H1 (cell line): Measurements from ENCODE around the gene IRF9. TPM values are rescaled to one million over a fixed set of nuclear protein-coding genes. Genes with fewer than 3 reads are reported as not detected.

ENCODE experiments used
- CTCF ChIA-PET: fragments of 300-600 bp; sonication (Branson Sonifier 250); formaldehyde crosslinking; loops from one replicate; lab custom pipeline; 2021; ENCODE audit not compliant: partially characterized antibody; lab: Charles Lee
- POLR2A ChIA-PET: fragments of 300-600 bp; sonication (Branson Sonifier 250); formaldehyde crosslinking; loops from one replicate; lab custom pipeline; 2021; ENCODE audit warnings: inconsistent platforms; ENCODE audit not compliant: partially characterized antibody; lab: Charles Lee
- DNase-seq, 2 experiments: peaks; one replicate each; pipeline versions ENCODE4 v3.0.0 to v3.0.0-alpha.2; 2010 to 2022; ENCODE audit warnings: low spot score in 2 of 2, low read depth in 1 of 2, mixed read lengths in 1 of 2
- FAIRE-seq: peaks from 2 replicates; lab custom pipeline; 2011; peaks lifted over from hg19 to GRCh38; lab: Jason Lieb, UNC
- H2AFZ ChIP-seq: 2 replicates; pipeline ENCODE4 v1.8.1; 2012; ENCODE audit warnings: low read length, inconsistent platforms
- H2AK5ac ChIP-seq: 2 replicates; pipeline ENCODE4 v1.6.1; 2013; ENCODE audit warnings: low read depth, low read length
- H2BK120ac ChIP-seq: replicated peaks from 2 replicates; pipeline ENCODE3; 2013; ENCODE audit warnings: low read depth, low read length, inconsistent platforms
- H2BK12ac ChIP-seq: 2 replicates; pipeline ENCODE4 v1.6.1; 2013; ENCODE audit warnings: low read depth, low read length
- H2BK15ac ChIP-seq: 2 replicates; pipeline ENCODE4 v1.6.1; 2013; ENCODE audit warnings: low read length
- H2BK20ac ChIP-seq: 2 replicates; pipeline ENCODE4 v1.6.1; 2013; ENCODE audit warnings: low read length
- H2BK5ac ChIP-seq: 2 replicates; pipeline ENCODE4 v1.6.1; 2013; ENCODE audit warnings: low read depth, low read length
- H3K14ac ChIP-seq: 2 replicates; pipeline ENCODE4 v1.6.1; 2013; ENCODE audit warnings: inconsistent platforms; ENCODE audit not compliant: insufficient read length
- H3K18ac ChIP-seq: 2 replicates; pipeline ENCODE4 v1.6.1; 2013; ENCODE audit warnings: low read length; ENCODE audit errors: extremely low read depth
- H3K23ac ChIP-seq: 2 replicates; pipeline ENCODE4 v1.6.1; 2013; ENCODE audit warnings: inconsistent platforms; ENCODE audit not compliant: insufficient read length
- H3K23me2 ChIP-seq: 2 replicates; pipeline ENCODE4 v1.6.1; 2013; ENCODE audit warnings: low read depth, low read length
- H3K27ac ChIP-seq: 2 replicates; pipeline ENCODE4 v1.6.1; 2011; ENCODE audit warnings: low read depth, low read length, inconsistent platforms
- H3K27me3 ChIP-seq, 4 experiments: replicated peaks in 1 of 4; 1 replicate in 1 of 4; 2 replicates in 3 of 4; pipeline versions ENCODE4 v1.6.1 to v1.8.1; 2011 to 2013; ENCODE audit warnings: low read length in 3 of 4, mild to moderate bottlenecking in 3 of 4, inconsistent platforms in 2 of 4, mixed read lengths in 2 of 4, moderate library complexity in 1 of 4; ENCODE audit not compliant: control insufficient read depth in 3 of 4, insufficient read depth in 3 of 4; ENCODE audit errors: extremely low read depth in 1 of 4
- H3K36me3 ChIP-seq, 4 experiments: 2 replicates each; pipeline versions ENCODE4 v1.6.1 to v1.8.1; 2011 to 2013; ENCODE audit warnings: mild to moderate bottlenecking in 4 of 4, low read length in 3 of 4, moderate library complexity in 2 of 4, control low read depth in 1 of 4, inconsistent platforms in 1 of 4; ENCODE audit not compliant: insufficient read depth in 4 of 4, control insufficient read depth in 2 of 4
- H3K4ac ChIP-seq: replicated peaks from 2 replicates; pipeline ENCODE3; 2013; ENCODE audit warnings: low read length, low read depth, mixed read lengths, inconsistent platforms; ENCODE audit not compliant: insufficient read length
- H3K4me1 ChIP-seq, 4 experiments: replicated peaks in 1 of 4; 1 replicate in 1 of 4; 2 replicates in 3 of 4; pipeline versions ENCODE4 v1.6.1 to v1.8.1; 2011 to 2013; ENCODE audit warnings: low read length in 3 of 4, inconsistent platforms in 2 of 4, mixed read lengths in 1 of 4; ENCODE audit not compliant: insufficient read depth in 4 of 4, control insufficient read depth in 3 of 4
- H3K4me2 ChIP-seq, 2 experiments: 2 replicates each; pipeline versions ENCODE4 v1.6.1 to v1.8.1; 2011 to 2013; ENCODE audit warnings: low read depth in 2 of 2, low read length in 2 of 2, control low read depth in 1 of 2, inconsistent platforms in 1 of 2, mild to moderate bottlenecking in 1 of 2; ENCODE audit not compliant: insufficient read depth in 1 of 2
- H3K4me3 ChIP-seq, 4 experiments: fragments of 200-600, 300-600 bp in 1 of 4; sonication (generic), shearing (Covaris generic), sonication (Bioruptor Twin) in 1 of 4; 2 replicates each; pipeline versions ENCODE4 v1.5.1 to v1.8.1; 2011 to 2016; ENCODE audit warnings: low read length in 4 of 4, low read depth in 3 of 4, control low read depth in 2 of 4, inconsistent platforms in 2 of 4, mild to moderate bottlenecking in 2 of 4, mixed read lengths in 1 of 4, moderate library complexity in 1 of 4; ENCODE audit not compliant: insufficient read depth in 2 of 4; ENCODE audit errors: extremely low read depth in 1 of 4
- H3K56ac ChIP-seq: replicated peaks from 2 replicates; pipeline ENCODE3; 2013; ENCODE audit warnings: low read depth, mild to moderate bottlenecking, mixed read lengths, low read length, inconsistent platforms; ENCODE audit not compliant: insufficient read length
- H3K79me1 ChIP-seq: 2 replicates; pipeline ENCODE4 v1.6.1; 2013; ENCODE audit warnings: low read depth, low read length, control low read depth
- H3K79me2 ChIP-seq, 2 experiments: 2 replicates each; pipeline versions ENCODE4 v1.6.1 to v1.8.1; 2012 to 2013; ENCODE audit warnings: low read length in 2 of 2, mild to moderate bottlenecking in 2 of 2, inconsistent platforms in 1 of 2; ENCODE audit not compliant: insufficient read depth in 2 of 2, control insufficient read depth in 1 of 2
- H3K9ac ChIP-seq, 4 experiments: replicated peaks in 1 of 4; 1 replicate in 1 of 4; 2 replicates in 3 of 4; pipeline versions ENCODE4 v1.6.1 to v1.8.1; 2011 to 2013; ENCODE audit warnings: low read depth in 3 of 4, low read length in 3 of 4, control low read depth in 2 of 4, mild to moderate bottlenecking in 2 of 4, moderate library complexity in 2 of 4, inconsistent platforms in 1 of 4; ENCODE audit errors: extremely low read depth in 1 of 4
- H3K9me3 ChIP-seq, 2 experiments: 2 replicates each; pipeline versions ENCODE4 v1.6.1 to v1.8.1; 2012 to 2013; ENCODE audit warnings: mild to moderate bottlenecking in 2 of 2, moderate library complexity in 2 of 2, control low read depth in 1 of 2, inconsistent platforms in 1 of 2, low read depth in 1 of 2, low read length in 1 of 2, mixed read lengths in 1 of 2; ENCODE audit not compliant: insufficient read depth in 2 of 2
- H4K20me1 ChIP-seq, 2 experiments: replicated peaks in 1 of 2; 2 replicates each; pipeline versions ENCODE3 to v1.8.1; 2011 to 2013; ENCODE audit warnings: inconsistent platforms in 2 of 2, low read length in 2 of 2, mild to moderate bottlenecking in 1 of 2; ENCODE audit not compliant: insufficient read depth in 2 of 2, control insufficient read depth in 1 of 2
- H4K5ac ChIP-seq: 2 replicates; pipeline ENCODE4 v1.6.1; 2013; ENCODE audit warnings: low read length, low read depth, mixed read lengths, inconsistent platforms; ENCODE audit not compliant: insufficient read length
- H4K8ac ChIP-seq: 2 replicates; pipeline ENCODE4 v1.8.0; 2013; ENCODE audit warnings: mild to moderate bottlenecking, moderate library complexity, low read length, inconsistent platforms; ENCODE audit not compliant: insufficient read depth; ENCODE audit errors: extremely low read depth
- H4K91ac ChIP-seq: replicated peaks from 2 replicates; pipeline ENCODE3; 2013; ENCODE audit warnings: low read length, mixed read lengths, inconsistent platforms; ENCODE audit not compliant: insufficient read length
- ATF3 ChIP-seq: IDR thresholded peaks from 2 replicates; pipeline ENCODE4 v1.6.1; 2011; ENCODE audit warnings: low read depth, mild to moderate bottlenecking, low read length; ENCODE audit not compliant: insufficient read depth
- GABPA ChIP-seq: IDR thresholded peaks from 2 replicates; pipeline ENCODE4 v1.6.1; 2011; ENCODE audit warnings: mild to moderate bottlenecking, low read length, moderate library complexity, borderline replicate concordance; ENCODE audit not compliant: insufficient read depth
- JUN ChIP-seq: IDR thresholded peaks from 2 replicates; pipeline ENCODE4 v1.6.1; 2011; ENCODE audit warnings: low read depth, mild to moderate bottlenecking, improper control_type of control experiment, low read length
- JUND ChIP-seq: IDR thresholded peaks from 2 replicates; pipeline ENCODE4 v1.6.1; 2011; ENCODE audit warnings: mild to moderate bottlenecking, improper control_type of control experiment, low read length
- SUZ12 ChIP-seq: fragments of 200-600 bp; sonication (generic); IDR thresholded peaks from 2 replicates; pipeline ENCODE4 v1.6.1; 2012; ENCODE audit warnings: mild to moderate bottlenecking, inconsistent platforms, low read length, moderate library complexity, mixed read lengths
- TAF1 ChIP-seq: IDR thresholded peaks from 2 replicates; pipeline ENCODE4 v1.6.1; 2011; ENCODE audit warnings: mild to moderate bottlenecking, low read depth, low read length
- TEAD4 ChIP-seq: IDR thresholded peaks from 2 replicates; pipeline ENCODE4 v1.6.1; 2012; ENCODE audit warnings: low read depth, low read length, inconsistent platforms, mixed read lengths
- USF2 ChIP-seq: IDR thresholded peaks from 2 replicates; pipeline ENCODE4 v1.6.1; 2011; ENCODE audit warnings: low read length, improper control_type of control experiment
- YY1 ChIP-seq: IDR thresholded peaks from 2 replicates; pipeline ENCODE4 v1.6.1; 2011; ENCODE audit warnings: low read depth, mild to moderate bottlenecking, low read length
- ZNF274 ChIP-seq: IDR thresholded peaks from 2 replicates; pipeline ENCODE4 v1.7.0; 2012; ENCODE audit warnings: low read length, borderline replicate concordance; ENCODE audit errors: extremely low read depth
- WGBS, 2 experiments: shearing (Covaris generic) in 1 of 2; methylation state at CpG; one replicate each; pipeline versions ENCODE4 v1.1.6 to v1.1.7; 2013 to 2015; ENCODE audit warnings: low lambda C conversion rate in 2 of 2, mixed read lengths in 2 of 2, inconsistent platforms in 1 of 2, low coverage in 1 of 2, missing lambda C conversion rate in 1 of 2; ENCODE audit not compliant: insufficient replicate concordance in 2 of 2, insufficient coverage in 1 of 2, insufficient read length in 1 of 2; ENCODE audit errors: extremely low coverage in 1 of 2, missing lambda C conversion rate in 1 of 2; 5-methylcytosine and 5-hydroxymethylcytosine counted together
- polyA plus RNA-seq, 7 experiments: library from polyadenylated mRNA; depleted of rRNA in 3 of 7; stranded (reverse) in 5 of 7; unstranded in 2 of 7; fragments of >200 nt in 5 of 7; fragments of 200-250 nt in 2 of 7; gene quantifications; 1 replicate in 5 of 7; 2 replicates in 1 of 7; 4 replicates in 1 of 7; pipeline versions ENCODE4 v1.2.1 to v1.2.3, GENCODE V29; 2011 to 2013; ENCODE audit warnings: missing spikeins in 2 of 7, mixed read lengths in 2 of 7
- total RNA-seq: library from RNA; stranded (reverse); fragmentation: NEBNext Ultra II Directional; extraction: Animal tissue kit (Norgen Biotek cat#: 25700); gene quantifications from 2 replicates; pipeline ENCODE4 v1.2.1, GENCODE V29; 2021

Gene IRF9
- total and polyA plus RNA-seq, 2 of the 8 experiments (the other 6 are each of a cell fraction or from before 2014, with no cell fraction given): 11.4 to 13.2 TPM

GRCh38 chr14:24123424-24124417 lies 37.3 kb upstream of the IRF9 start:
- no peak overlapping the region for H2AFZ ChIP-seq
- H3K23ac ChIP-seq: no peak overlapping the region
- H3K9me3 ChIP-seq: no peaks in the 10 kb centered on the region
- no peak overlapping the region for H3K18ac ChIP-seq
- H3K4me3 ChIP-seq: no peak overlapping the region
- no peaks in the 10 kb centered on the region for H3K79me2 ChIP-seq
- no peaks in the 10 kb centered on the region for H3K4me1 ChIP-seq
- ChIA-PET POLR2A (interaction anchor here (0.6 to 11.1 kb wide), 9 partner anchors 7 to 83 kb away, joined by 3 to 96 read pairs (median 3); partner anchors contain the start of genes DCAF11, IRF9, NRL and PCK2), CTCF (interaction anchor here (0.7 to 1.5 kb wide), 2 partner anchors 16 to 43 kb away, joined by 3 read pairs; no protein-coding TSS in a partner anchor)
- H3K23me2 ChIP-seq: no peaks in the 10 kb centered on the region
- no peak overlapping the region for H3K56ac ChIP-seq
- no peak overlapping the region for H4K91ac ChIP-seq
- no peak overlapping the region for H2BK20ac ChIP-seq
- H2AK5ac ChIP-seq: no peak overlapping the region
- no peaks in the 10 kb centered on the region for H3K27me3 ChIP-seq
- WGBS, 2 experiments: 85% methylated on average over 9 of the region's 9 CpGs; no CpG with 5 or more reads in 1 of the 2 experiments
- H3K9ac ChIP-seq: no peak overlapping the region
- FAIRE-seq: no peak
- H4K5ac ChIP-seq: no peak overlapping the region
- H2BK12ac ChIP-seq: no peak overlapping the region
- DNase-seq: no peak
- H3K4ac ChIP-seq: no peak overlapping the region
- H2BK5ac ChIP-seq: no peak overlapping the region
- H3K79me1 ChIP-seq: no peaks in the 10 kb centered on the region
- H3K14ac ChIP-seq: no peak overlapping the region
- H3K36me3 ChIP-seq: peaks cover 7 to 28% (median 23%) of the 10 kb centered on the region in 4 experiments; a peak in 6 of 8 replicates
- no peak overlapping the region for H3K4me2 ChIP-seq
- H2BK120ac ChIP-seq: no peak overlapping the region
- H4K8ac ChIP-seq: no peak overlapping the region
- H4K20me1 ChIP-seq: peaks cover 0 to 3% of the 10 kb centered on the region in 2 experiments
- no peak overlapping the region for H3K27ac ChIP-seq
- H2BK15ac ChIP-seq: no peak overlapping the region
- TF ChIP-seq ZNF274 (no peak), YY1 (no peak), JUND (no peak), ATF3 (no peak), USF2 (no peak), GABPA (no peak), SUZ12 (no peak), JUN (no peak), TEAD4 (no peak), TAF1 (no peak)
